GM12892 (cell line): ENCODE data around the gene KCND1. TPM values are rescaled to one million over a fixed set of nuclear protein-coding genes. Genes with fewer than 3 reads are reported as not detected.
A peak's percentile ranks its signal among the peaks of the same experiment; 100 is the strongest.

Experiments
- DNase-seq: peaks from one replicate; pipeline ENCODE4 v3.0.0; 2011; ENCODE audit not compliant: insufficient read length
- FAIRE-seq: peaks from 2 replicates; lab custom pipeline; 2011; peaks lifted over from hg19 to GRCh38; lab: Jason Lieb, UNC
- POLR2A ChIP-seq: IDR thresholded peaks from 2 replicates; pipeline ENCODE4 v1.6.1; 2011; ENCODE audit warnings: low read depth, low read length, control low read depth
- POLR2AphosphoS5 ChIP-seq: IDR thresholded peaks from 2 replicates; pipeline ENCODE4 v1.6.1; 2011; ENCODE audit warnings: low read depth, low read length, control low read depth
- TAF1 ChIP-seq: IDR thresholded peaks from 2 replicates; pipeline ENCODE4 v1.6.1; 2011; ENCODE audit warnings: low read depth, mild to moderate bottlenecking, control low read depth, low read length, borderline replicate concordance
- polyA plus RNA-seq: library from polyadenylated mRNA; unstranded; fragments of >200 nt; gene quantifications from one replicate; pipeline ENCODE4 v1.2.1, GENCODE V29; 2012; ENCODE audit warnings: missing spikeins, inconsistent platforms; ENCODE audit not compliant: missing spikeins

Gene KCND1
- polyA plus RNA-seq, result 0.68 TPM

GRCh38 chrX:48971249-48972219 lies at the start of gene KCND1:
Gene KCND1, minus strand, starts transcription at chrX:48971844. Its CDS starts 1,573 bp downstream, at chrX:48970271.
- FAIRE-seq (no peak), DNase-seq (no peak)
- TF ChIP-seq TAF1, result no peak
- no peak for TF ChIP-seq POLR2A
- no peak for TF ChIP-seq POLR2AphosphoS5

- TF ChIP-seq POLR2AphosphoS5 (no peak), TAF1 (no peak), POLR2A (no peak)
- no peak for DNase-seq
- FAIRE-seq, result no peak
Measured at GRCh38 chrX:49019599-49020249, 48.1 kb upstream of the KCND1 start.

GRCh38 chrX:49019050-49019449 lies 47.4 kb upstream of the KCND1 start:
- DNase-seq (no peak), FAIRE-seq (no peak)
- TF ChIP-seq POLR2AphosphoS5 (no peak), TAF1 (no peak), POLR2A (no peak)

GRCh38 chrX:49003696-49004095 lies 32.1 kb upstream of the KCND1 start:
- no peak for DNase-seq
- TF ChIP-seq TAF1 (no peak), POLR2AphosphoS5 (no peak), POLR2A (no peak)
- no peak for FAIRE-seq

- peak; percentile 90 for FAIRE-seq
- TF ChIP-seq POLR2AphosphoS5 (peak; percentile 78), POLR2A (peak; percentile 85; the same call in 1 of the 2 replicates), TAF1 (peak; percentile 98)
- peak; percentile 58 for DNase-seq
Measured at GRCh38 chrX:49002091-49002935, 30.7 kb upstream of the KCND1 start, which contains the start of gene GRIPAP1. Gene GRIPAP1, minus strand, starts transcription at chrX:49002264. Its CDS starts 35 bp downstream, at chrX:49002229.

- DNase-seq (no peak), FAIRE-seq (peak; percentile 70)
- no peak for TF ChIP-seq TAF1
- no peak for TF ChIP-seq POLR2AphosphoS5
- TF ChIP-seq POLR2A, result no peak
Measured at GRCh38 chrX:49001521-49002090, 30.0 kb upstream of the KCND1 start.

GRCh38 chrX:49000636-49001035 lies 29.0 kb upstream of the KCND1 start:
- TF ChIP-seq TAF1 (no peak), POLR2A (no peak), POLR2AphosphoS5 (no peak)

DNA sequence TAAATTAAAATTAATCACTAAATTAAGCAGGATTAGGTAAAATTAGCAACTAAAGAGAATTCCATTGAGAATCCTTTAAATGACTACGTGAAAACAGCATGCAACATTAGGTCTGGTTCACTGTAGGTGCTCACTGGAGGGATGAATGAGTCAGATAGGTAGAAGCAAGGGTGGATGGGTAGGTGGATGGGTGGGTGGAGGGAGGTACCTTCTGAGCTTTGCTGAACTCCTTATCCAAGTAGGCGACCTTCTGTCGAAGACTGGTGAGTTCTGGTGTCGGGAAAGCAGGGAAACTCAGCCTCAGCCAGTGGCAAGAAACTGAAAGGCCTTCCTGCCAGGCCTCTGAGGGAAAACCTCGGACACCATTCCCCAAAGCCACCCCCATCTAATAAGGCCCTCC lies 27.4 kb upstream of the KCND1 start:
- no peak for TF ChIP-seq POLR2A
- TF ChIP-seq TAF1, result no peak
- TF ChIP-seq POLR2AphosphoS5, result no peak
- FAIRE-seq (no peak), DNase-seq (no peak)

More at GRCh38 chrX:49000636-49001035, 29.0 kb upstream of the KCND1 start:
- no peak for DNase-seq
- no peak for FAIRE-seq

DNA sequence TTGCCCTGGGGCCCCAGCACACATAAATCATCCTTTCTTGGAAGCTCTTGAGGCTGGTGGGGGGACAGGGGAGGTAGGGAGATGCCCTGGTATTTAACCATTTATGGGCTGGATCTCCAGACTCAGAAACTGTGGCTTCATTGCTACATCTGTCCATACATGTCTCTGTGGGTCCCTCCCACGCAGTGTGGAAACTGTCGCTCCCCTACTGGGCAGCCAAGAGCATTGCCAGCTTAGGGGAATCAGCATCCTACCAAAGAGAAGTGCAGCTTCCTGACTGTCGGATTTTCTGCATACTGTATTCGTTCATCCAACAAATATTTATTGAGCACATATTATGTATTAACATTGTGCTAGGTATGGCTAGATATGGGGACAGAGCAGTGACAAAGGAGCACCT lies 26.7 kb upstream of the KCND1 start:
- DNase-seq, result no peak
- TF ChIP-seq POLR2A (no peak), POLR2AphosphoS5 (no peak), TAF1 (no peak)
- no peak for FAIRE-seq

DNA sequence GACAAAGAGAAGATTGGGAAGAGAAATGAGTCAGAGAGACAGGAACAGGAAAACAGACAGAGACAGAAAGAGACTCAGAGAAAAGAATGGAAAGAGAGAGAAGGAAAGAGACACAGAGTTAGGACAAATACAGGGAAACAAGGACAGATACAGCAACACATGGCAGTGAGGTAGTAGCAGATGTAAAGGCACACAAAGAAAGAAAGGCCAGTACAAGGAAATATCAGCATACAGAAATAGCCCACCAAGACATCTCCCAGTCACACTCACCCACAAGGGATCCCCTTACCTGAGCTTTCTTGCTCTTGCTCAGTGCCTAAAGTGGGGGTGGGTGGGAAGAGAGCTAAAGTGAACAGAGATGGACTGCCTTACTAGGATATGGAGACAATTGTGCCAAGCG lies 26.2 kb upstream of the KCND1 start:
- FAIRE-seq (no peak), DNase-seq (no peak)
- TF ChIP-seq POLR2A, result no peak
- TF ChIP-seq POLR2AphosphoS5, result no peak
- TF ChIP-seq TAF1, result no peak

DNA sequence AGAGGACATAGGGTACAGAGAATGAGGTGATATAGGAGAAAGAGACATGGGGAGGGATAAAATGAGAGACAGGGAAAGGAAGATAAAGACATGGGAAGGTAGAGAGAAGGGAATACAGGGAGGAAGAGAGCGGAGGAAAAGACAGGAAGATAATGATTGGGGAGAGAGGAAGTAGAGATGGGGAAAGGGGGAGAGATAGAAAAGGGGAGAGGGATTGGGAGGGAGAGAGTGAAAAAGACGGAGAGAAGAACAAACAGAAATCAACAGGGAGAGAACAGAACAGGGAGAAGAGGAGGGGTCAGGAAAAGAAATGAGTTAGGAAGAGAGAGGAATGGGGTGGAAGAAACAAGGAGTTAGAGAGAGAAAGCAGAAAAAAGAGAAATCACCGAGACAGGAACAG lies 25.8 kb upstream of the KCND1 start:
- DNase-seq (no peak), FAIRE-seq (no peak)
- TF ChIP-seq TAF1 (no peak), POLR2A (no peak), POLR2AphosphoS5 (no peak)
